Testis (tissue), 2 donors: ENCODE data around the gene NDUFA1.

ENCODE experiments used
- POLR2A ChIP-seq: fragments of 450-650 bp; IDR thresholded peaks from one replicate; pipeline ENCODE4 v1.6.1; 2017; ENCODE audit warnings: antibody characterized with exemption, mild to moderate bottlenecking, moderate library complexity
- TF ChIP-seq, protein P1 (sequence below), 3 experiments: fragments of 450-650 bp in 2 of 3; fragments of 200-600 bp in 1 of 3; sonication (generic) in 1 of 3; IDR thresholded peaks; one replicate each; pipeline ENCODE4 v1.5.1; 2016 to 2019; ENCODE audit warnings: antibody characterized with exemption in 3 of 3, mild to moderate bottlenecking in 2 of 3, moderate library complexity in 1 of 3

DNA sequence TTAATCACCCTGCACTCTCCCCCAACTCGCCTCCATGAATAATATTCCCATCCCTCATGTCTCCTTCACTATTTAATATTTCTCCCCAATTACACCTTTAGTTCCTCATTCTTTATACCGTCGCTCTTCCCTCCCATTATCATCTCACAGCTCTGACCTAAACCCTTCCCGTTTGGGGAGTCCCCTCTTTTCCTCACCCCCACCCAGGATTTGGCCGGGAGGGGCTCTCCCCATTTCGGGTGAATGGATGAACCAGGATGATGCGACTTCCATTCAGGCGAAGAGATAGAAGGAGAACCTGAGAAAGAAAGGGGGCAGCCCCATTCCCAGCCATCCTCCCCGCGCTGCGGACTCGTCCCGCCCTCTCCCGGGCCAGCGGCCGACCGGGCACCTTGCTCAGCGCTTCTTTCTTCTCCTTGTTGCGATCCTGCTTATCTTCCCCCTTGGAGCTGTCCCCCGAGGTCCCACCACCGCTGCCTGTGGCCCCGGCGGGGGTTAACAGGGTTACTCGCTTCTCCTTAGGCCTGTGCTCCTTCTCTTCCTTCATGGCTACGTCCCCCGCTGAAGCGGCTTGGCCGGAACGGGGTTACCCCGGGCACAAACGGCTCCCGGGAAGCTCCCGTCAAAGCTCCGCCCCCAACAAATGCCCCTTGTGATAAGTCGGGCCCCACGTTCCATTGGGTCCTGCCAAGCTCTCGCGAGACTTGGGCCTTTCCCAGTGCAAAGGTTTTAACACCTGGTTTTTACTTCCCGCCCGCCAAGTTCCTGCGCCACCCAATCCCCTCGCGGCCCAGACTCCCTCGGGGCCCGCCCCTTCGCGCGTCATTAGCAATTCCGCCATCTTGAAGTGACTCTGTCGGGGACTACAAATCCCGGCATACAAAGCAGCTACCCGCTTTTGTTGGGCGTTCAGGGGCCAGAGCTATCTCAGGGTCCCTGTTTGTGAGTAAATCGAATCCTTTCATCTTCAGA is 19.0 kb upstream of the NDUFA1 start, which contains the start of gene UPF3B:
- TF ChIP-seq, protein P1, sequence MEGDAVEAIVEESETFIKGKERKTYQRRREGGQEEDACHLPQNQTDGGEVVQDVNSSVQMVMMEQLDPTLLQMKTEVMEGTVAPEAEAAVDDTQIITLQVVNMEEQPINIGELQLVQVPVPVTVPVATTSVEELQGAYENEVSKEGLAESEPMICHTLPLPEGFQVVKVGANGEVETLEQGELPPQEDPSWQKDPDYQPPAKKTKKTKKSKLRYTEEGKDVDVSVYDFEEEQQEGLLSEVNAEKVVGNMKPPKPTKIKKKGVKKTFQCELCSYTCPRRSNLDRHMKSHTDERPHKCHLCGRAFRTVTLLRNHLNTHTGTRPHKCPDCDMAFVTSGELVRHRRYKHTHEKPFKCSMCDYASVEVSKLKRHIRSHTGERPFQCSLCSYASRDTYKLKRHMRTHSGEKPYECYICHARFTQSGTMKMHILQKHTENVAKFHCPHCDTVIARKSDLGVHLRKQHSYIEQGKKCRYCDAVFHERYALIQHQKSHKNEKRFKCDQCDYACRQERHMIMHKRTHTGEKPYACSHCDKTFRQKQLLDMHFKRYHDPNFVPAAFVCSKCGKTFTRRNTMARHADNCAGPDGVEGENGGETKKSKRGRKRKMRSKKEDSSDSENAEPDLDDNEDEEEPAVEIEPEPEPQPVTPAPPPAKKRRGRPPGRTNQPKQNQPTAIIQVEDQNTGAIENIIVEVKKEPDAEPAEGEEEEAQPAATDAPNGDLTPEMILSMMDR (IDR thresholded peaks at IDR 0.05), result no peak
- TF ChIP-seq POLR2A, result no peak
